ENCODE measurements around the gene ISYNA1.

Gene ISYNA1

GRCh38 chr19:18392417-18392816, 45.5 kb downstream of the ISYNA1 start:
- no peak for DNase-seq (ENCODE audit: low read depth)

DNA sequence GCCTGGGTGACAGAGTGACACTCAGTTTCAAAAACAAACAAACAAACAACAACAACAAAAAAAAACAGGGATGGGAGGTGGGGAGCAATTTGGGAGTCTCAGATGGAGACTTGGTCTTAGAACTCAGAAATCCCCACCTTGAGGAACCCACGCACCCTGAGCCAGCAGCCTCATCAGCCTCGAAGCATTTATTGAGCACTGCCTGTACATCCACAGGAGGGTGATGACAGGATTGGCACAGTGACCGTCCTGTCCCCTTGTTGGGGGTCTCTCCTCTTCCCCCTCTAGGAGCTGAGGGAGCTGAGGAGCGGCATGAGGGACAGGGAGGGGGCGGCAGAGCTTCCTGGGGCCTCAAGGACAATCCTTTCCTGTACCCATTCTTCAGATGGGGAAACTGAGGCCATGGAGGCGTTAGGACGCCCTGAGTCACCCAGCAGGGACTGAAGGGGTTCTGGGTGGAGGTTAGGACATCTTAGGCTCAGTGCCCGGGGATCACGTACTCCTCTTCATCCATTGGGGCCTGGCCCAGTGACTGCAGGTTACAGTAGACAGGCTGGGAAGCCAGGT, 46.3 kb downstream of the ISYNA1 start:
- no peak for DNase-seq (ENCODE audit: low read depth)

- DNase-seq (ENCODE audit: low read depth) = no peak
Measured at GRCh38 chr19:18390065-18390907, 47.6 kb downstream of the ISYNA1 start.

GRCh38 chr19:18389726-18390064, 48.2 kb downstream of the ISYNA1 start:
- DNase-seq (ENCODE audit: low read depth) = no peak

DNA sequence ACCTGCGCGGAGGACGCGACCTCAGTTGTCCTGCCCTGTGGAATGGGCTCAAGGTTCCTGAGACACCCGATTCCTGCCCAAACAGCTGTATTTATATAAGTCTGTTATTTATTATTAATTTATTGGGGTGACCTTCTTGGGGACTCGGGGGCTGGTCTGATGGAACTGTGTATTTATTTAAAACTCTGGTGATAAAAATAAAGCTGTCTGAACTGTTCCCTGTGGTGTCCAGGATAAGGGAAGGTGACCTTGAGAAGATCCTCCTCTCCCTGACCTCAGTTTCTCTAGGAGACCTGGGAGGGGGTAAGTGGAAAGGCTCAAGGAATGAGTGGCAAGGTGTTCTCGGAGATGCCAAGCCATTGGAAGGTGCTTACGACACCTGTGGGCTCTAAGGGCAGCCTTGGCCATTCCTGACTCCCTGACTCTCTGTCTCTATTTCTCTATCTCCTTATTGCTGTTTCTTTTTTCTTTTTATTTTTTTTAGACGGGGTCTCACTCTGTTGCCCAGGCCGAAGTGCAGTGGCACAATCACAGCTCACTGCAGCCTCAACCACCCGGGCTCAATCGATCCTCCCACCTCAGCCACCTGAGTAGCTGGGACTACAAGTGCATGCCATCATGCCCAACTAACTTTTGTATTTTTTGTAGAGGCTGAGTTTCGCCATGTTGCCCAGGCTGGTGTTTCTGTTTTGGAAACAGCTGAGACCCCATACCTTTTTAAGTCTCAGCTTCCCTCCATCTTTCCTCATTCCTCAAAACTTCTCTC, 48.8 kb downstream of the ISYNA1 start:
- DNase-seq (ENCODE audit: low read depth) = no peak

- peak; percentile 77 for DNase-seq (ENCODE audit: low read depth)
Measured at GRCh38 chr19:18388100-18388959, 49.6 kb downstream of the ISYNA1 start.

DNA sequence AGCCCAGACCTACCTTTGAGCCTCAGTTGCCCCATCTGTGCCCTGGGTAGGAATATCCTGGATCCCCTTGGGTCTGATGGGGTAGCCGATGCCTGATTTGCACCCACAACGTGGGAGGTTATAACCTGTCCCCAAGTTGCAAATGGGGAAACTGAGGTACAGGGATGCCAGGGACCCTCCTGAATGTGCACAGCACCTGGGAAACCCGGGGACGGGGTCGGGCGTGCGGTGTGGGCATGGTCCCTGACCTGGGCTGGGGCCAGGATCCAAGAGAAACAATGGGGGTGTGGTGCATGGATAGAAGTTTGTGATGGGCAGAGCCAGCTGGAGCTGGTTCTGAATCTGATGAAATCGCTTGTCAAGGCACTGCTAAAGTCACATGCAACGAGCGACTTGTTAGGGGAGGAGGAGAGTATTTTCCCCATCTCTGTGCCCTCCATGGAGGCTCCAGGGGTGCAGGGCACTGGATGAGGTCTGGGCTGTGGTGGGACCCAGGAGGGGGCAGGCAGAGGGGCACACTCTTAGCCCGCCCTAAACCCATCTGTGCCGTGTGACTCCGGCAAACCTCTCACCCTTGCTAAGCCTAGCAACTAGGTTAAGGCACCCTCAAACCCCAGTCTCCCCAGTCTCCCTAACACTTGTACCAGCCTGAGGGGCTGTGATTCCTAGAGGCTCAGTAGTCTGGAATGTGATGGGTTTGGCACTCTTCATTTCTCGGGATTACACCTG, 51.2 kb downstream of the ISYNA1 start:
- no peak for DNase-seq (ENCODE audit: low read depth)

GRCh38 chr19:18385675-18386542, 52.0 kb downstream of the ISYNA1 start, which contains the start of gene GDF15:
Gene GDF15 (plus strand): TSS chr19:18386158. CDS start chr19:18386190, 32 bp downstream.
- DNase-seq (ENCODE audit: low read depth) = no peak

DNA sequence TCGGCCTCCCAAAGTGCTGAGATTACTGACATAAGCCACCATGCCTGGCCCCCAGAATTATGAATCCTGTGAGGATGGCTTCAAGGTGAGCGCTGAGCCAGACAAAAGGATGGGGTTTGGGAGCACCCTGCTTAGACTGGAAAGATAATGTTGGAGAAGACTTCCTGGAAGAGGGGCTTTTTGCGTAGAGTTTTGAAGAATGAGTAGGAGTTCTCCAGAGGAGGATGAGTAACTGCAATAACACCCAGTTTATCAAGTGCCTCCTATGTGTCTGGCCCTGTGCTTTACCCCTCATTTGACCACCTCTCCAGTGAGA, 52.6 kb downstream of the ISYNA1 start:
- no peak for DNase-seq (ENCODE audit: low read depth)

- no peak for DNase-seq (ENCODE audit: low read depth)
Measured at GRCh38 chr19:18384775-18385174, 53.2 kb downstream of the ISYNA1 start.

Data from activated T-cell treated with anti-CD3 and anti-CD28 coated beads for 24 hours (primary cell).